Progenitor cell of endocrine pancreas (in vitro differentiated cells): Measurements from ENCODE around the gene CLEC11A. TPM values are rescaled to one million over a fixed set of nuclear protein-coding genes. Genes with fewer than 3 reads are reported as not detected.

Experiments
- DNase-seq: peaks from one replicate; pipeline ENCODE4 v3.0.0; 2021; ENCODE audit warnings: low spot score; ENCODE audit not compliant: unreplicated experiment
- H3K27ac Mint-ChIP-seq: 2 replicates; pipeline ENCODE4 v1.8.0; 2021; ENCODE audit warnings: mild to moderate bottlenecking, moderate library complexity, mixed read lengths
- H3K27me3 Mint-ChIP-seq: 2 replicates; pipeline ENCODE4 v1.8.0; 2021; ENCODE audit warnings: mixed read lengths
- H3K36me3 Mint-ChIP-seq: 2 replicates; pipeline ENCODE4 v1.8.0; 2022; ENCODE audit warnings: mixed read lengths; ENCODE audit not compliant: insufficient read depth
- H3K4me1 Mint-ChIP-seq: 2 replicates; pipeline ENCODE4 v1.8.0; 2021; ENCODE audit warnings: low read depth, mixed read lengths
- H3K4me3 Mint-ChIP-seq: 2 replicates; pipeline ENCODE4 v1.8.0; 2021; ENCODE audit warnings: low read depth, mild to moderate bottlenecking, moderate library complexity, mixed read lengths
- H3K9me3 Mint-ChIP-seq: 2 replicates; pipeline ENCODE4 v1.8.0; 2021; ENCODE audit warnings: low read depth, mixed read lengths
- long read RNA-seq: library from polyadenylated mRNA; unstranded; transcript quantifications from one replicate; pipeline ENCODE4 v2.0.0, GENCODE V29; 2020
- total RNA-seq: library from RNA; stranded (reverse); gene quantifications from 2 replicates; pipeline ENCODE4 v1.2.1, GENCODE V29; 2021
- TF ChIP-seq, protein P1 (sequence below): fragments of 200-600 bp; sonication (generic); IDR thresholded peaks from one replicate; pipeline ENCODE4 v1.5.0; 2021; ENCODE audit warnings: antibody characterized with exemption, mild to moderate bottlenecking; ENCODE audit not compliant: unreplicated experiment

The CLEC11A gene, protein sequence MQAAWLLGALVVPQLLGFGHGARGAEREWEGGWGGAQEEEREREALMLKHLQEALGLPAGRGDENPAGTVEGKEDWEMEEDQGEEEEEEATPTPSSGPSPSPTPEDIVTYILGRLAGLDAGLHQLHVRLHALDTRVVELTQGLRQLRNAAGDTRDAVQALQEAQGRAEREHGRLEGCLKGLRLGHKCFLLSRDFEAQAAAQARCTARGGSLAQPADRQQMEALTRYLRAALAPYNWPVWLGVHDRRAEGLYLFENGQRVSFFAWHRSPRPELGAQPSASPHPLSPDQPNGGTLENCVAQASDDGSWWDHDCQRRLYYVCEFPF
- 4.7 and 5.4 TPM in 2 replicates for total RNA-seq
- long read RNA-seq, partial matches to known transcripts, result 0 of 2 reads
- long read RNA-seq, other reads (novel, unspliced or antisense), result 2 of 2 reads

DNA sequence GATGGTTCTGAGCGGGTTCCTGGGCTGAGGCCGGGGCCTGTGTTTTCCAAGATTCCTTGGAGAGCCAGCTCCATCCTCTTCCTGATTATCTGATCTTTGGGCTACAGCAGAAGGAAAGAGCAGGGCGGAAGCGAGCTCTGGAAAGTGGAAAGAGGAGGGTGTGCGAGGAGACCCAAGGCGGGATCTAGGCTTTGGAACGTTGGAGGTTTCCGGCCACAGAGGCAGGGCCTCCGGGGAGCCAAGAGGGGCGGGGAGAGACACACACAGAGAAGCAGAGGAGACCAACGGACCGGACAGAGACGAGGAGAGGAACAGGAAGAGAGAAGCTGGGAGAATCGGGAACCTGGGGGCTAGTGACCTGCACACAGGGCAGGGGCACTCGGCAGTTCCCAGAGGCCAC, at the start of gene CLEC11A:
CLEC11A (plus strand) TSS at position 296 of the 400 bp plus-strand sequence. CDS start 162 bp downstream, outside the sequence.
- TF ChIP-seq, protein P1, sequence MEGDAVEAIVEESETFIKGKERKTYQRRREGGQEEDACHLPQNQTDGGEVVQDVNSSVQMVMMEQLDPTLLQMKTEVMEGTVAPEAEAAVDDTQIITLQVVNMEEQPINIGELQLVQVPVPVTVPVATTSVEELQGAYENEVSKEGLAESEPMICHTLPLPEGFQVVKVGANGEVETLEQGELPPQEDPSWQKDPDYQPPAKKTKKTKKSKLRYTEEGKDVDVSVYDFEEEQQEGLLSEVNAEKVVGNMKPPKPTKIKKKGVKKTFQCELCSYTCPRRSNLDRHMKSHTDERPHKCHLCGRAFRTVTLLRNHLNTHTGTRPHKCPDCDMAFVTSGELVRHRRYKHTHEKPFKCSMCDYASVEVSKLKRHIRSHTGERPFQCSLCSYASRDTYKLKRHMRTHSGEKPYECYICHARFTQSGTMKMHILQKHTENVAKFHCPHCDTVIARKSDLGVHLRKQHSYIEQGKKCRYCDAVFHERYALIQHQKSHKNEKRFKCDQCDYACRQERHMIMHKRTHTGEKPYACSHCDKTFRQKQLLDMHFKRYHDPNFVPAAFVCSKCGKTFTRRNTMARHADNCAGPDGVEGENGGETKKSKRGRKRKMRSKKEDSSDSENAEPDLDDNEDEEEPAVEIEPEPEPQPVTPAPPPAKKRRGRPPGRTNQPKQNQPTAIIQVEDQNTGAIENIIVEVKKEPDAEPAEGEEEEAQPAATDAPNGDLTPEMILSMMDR, result no peak
- no peaks in the 10 kb centered on the region for H3K36me3 Mint-ChIP-seq
- peaks cover 3% of the 10 kb centered on the region for H3K4me1 Mint-ChIP-seq
- no peak for DNase-seq
- no peaks in the 10 kb centered on the region for H3K9me3 Mint-ChIP-seq
- H3K27me3 Mint-ChIP-seq, result peaks cover 39% of the 10 kb centered on the region
- peak within 1 kb of the TSS; percentile 94 for H3K4me3 Mint-ChIP-seq
- H3K27ac Mint-ChIP-seq, result peak within 1 kb of the TSS; percentile 88

DNA sequence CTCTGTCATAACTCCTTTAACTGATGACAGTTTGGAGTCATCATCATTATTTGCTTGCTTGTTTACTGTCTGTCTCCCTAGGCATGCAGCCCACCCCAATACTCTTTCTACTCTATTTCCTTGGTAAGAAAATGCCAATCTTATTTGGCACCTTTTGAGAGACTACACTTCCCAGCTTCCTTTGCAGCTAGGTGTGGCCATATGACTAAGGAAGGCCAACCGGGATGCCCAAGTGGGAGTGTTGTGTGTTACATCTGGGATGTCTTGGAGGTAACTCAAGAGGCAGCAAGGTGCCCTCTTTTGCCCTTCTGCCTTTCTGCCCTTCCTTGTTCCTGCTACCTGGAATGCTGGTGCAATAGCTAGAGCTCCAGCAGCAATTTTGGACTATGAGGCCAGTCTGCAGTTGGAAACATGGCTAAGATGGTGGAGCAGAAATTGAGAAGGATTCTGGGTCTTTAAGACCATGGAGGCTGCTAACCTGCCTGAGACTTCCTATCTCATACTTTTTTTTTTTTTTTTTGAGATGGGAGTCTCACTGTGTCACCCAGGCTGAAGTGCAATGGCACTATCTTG, 46.5 kb upstream of the CLEC11A start:
- H3K36me3 Mint-ChIP-seq, result no peaks in the 10 kb centered on the region
- peaks cover 75% of the 10 kb centered on the region for H3K27me3 Mint-ChIP-seq
- no peak overlapping the region for H3K27ac Mint-ChIP-seq
- H3K4me1 Mint-ChIP-seq, result no peaks in the 10 kb centered on the region
- TF ChIP-seq, protein P1, result no peak
- H3K4me3 Mint-ChIP-seq, result no peak overlapping the region
- no peaks in the 10 kb centered on the region for H3K9me3 Mint-ChIP-seq
- DNase-seq, result no peak

DNA sequence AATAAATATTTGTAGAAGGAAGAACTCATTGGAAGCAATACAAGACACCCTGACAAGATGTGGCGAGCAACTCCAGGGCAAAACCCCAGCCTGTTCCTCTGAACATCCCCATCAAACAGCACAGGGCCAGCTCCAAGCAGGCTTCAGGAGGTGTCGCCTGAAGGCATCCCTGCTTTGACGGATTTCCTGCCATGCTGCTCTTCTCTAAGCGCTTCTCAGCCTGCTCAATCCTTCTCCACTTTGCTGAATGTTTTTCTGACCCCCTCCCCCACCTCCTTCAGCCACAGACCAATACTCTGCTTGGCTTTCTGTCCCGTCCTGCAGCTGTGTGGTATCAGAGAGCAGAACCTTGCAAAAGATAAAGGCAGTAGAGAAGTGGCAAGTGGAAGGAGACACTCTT, 45.5 kb upstream of the CLEC11A start:
- no peaks in the 10 kb centered on the region for H3K4me1 Mint-ChIP-seq
- no peaks in the 10 kb centered on the region for H3K9me3 Mint-ChIP-seq
- TF ChIP-seq, protein P1, result no peak
- no peak overlapping the region for H3K4me3 Mint-ChIP-seq
- no peak for DNase-seq
- H3K36me3 Mint-ChIP-seq, result no peaks in the 10 kb centered on the region
- peaks cover 77% of the 10 kb centered on the region for H3K27me3 Mint-ChIP-seq
- H3K27ac Mint-ChIP-seq, result no peak overlapping the region

DNA sequence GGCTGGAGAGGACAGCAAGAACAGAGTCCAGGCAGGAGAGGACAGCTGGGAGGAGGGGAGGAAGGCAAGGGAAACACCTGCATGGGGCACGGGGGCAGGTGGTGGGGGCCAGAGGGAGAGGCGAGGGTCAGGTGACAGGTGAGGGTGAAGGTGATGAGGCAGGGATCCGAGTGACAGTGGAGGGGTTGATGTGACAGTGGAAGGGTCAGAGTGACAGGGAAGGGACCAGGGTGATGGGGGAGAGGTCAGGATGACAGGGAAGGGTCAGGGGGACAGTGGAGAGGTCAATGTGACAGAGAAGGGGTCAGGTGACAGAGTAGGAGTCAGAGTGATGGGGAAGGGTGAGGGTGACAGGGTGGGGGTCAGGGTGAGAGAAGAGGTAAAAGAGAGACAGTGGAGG, 44.8 kb upstream of the CLEC11A start:
- H3K4me1 Mint-ChIP-seq, result no peaks in the 10 kb centered on the region
- H3K9me3 Mint-ChIP-seq, result no peaks in the 10 kb centered on the region
- H3K4me3 Mint-ChIP-seq, result no peak overlapping the region
- DNase-seq, result no peak
- no peaks in the 10 kb centered on the region for H3K36me3 Mint-ChIP-seq
- H3K27ac Mint-ChIP-seq, result no peak overlapping the region
- TF ChIP-seq, protein P1, result no peak
- peaks cover 77% of the 10 kb centered on the region for H3K27me3 Mint-ChIP-seq

DNA sequence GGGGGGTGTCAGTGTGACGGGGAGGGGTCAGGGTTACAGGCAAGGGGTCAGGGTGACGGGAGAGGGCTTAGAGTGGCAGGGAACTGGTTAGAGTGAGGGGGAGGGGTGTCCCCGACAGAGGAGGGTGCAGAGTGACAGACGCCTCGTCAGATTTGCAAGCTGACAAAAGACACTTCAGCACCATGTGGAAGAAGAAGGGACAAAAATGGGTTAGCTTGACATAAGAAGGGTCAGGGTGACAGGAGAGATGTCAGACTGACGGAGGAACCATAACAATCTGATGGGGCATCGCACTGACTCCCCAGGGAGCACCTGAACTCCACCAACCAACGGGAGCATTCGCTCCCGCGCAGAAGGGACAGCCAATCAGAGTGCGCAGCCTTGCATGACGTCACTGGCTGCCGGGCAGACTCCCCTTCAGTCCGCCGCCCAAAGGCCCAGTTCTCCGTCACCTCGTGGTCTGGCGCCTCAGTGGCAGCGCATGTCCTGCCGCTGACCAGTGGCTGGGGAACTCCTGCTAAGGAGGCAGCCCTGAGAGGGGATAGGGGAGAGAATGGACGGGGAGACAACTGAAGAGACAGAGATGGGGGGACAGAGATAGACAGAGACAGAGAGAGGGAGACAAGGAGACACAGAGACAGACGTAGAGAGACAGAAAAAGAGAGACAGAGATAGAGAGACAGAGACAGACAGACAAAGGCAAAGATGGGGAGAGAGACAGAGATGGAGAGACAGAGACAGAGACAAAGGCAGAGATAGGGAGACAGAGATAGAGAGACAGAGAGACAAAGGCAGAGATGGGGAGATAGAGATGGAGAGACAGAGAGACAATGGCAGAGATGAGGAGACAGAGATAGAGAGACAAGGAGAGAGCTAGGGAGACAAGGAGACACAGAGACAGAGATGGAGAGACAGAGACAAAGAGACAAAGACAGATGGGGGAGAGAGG, 43.7 kb upstream of the CLEC11A start:
- Mint-ChIP-seq H3K27ac (peak overlapping the region; percentile 59), H3K4me3 (no peak overlapping the region), H3K27me3 (peaks cover 76% of the 10 kb centered on the region), H3K4me1 (no peaks in the 10 kb centered on the region), H3K9me3 (no peaks in the 10 kb centered on the region), H3K36me3 (no peaks in the 10 kb centered on the region)
- DNase-seq, result peak; percentile 69
- TF ChIP-seq, protein P1, result no peak
